ENCODE data around the gene SRSF1. TPM values are rescaled to one million over a fixed set of nuclear protein-coding genes. Genes with fewer than 3 reads are reported as not detected.

SRSF1 gene
- total RNA-seq, 1 experiment from 2014 or later = 434 TPM

GRCh38 chr17:57988301-57989250, 18.5 kb downstream of the SRSF1 start:
- Histone ChIP-seq H3K79me2 (ENCODE audit: insufficient read depth, low read length) (peaks cover 58% of the 10 kb centered on the region), H3K4me3 (replicated peaks in 1 of 2; ENCODE audit: low read depth in 1 of 2, low read length in 2 of 2) (peak overlapping the region; percentile 67 to 73), H3K36me3 (ENCODE audit: control insufficient read depth in 1 of 2, insufficient read depth in 2 of 2, low read length in 2 of 2) (peaks cover 0 to 27% of the 10 kb centered on the region in 2 experiments; a peak in 2 of 4 replicates), H4K20me1 (ENCODE audit: insufficient read depth) (peaks cover 4% of the 10 kb centered on the region; the same call in 1 of the 2 replicates), H3K27ac (ENCODE audit: low read depth, low read length) (peak overlapping the region; percentile 96), H2AFZ (ENCODE audit: low read depth, low read length, poor library complexity, severe bottlenecking) (no peak overlapping the region), H3K9me2 (ENCODE audit: insufficient read depth) (no peaks in the 10 kb centered on the region), H3K9ac (ENCODE audit: low read length) (peak overlapping the region; percentile 76), H3K9me3 (ENCODE audit: control insufficient read depth in 1 of 2, insufficient read depth in 1 of 2, low read depth in 1 of 2, low read length in 2 of 2) (no peaks in the 10 kb centered on the region), H3K4me1 (ENCODE audit: control insufficient read depth in 1 of 2, insufficient read depth in 2 of 2, low read length in 2 of 2) (peaks cover 64 to 78% of the 10 kb centered on the region in 2 experiments), H3K27me3 (ENCODE audit: insufficient read depth, low read length) (no peaks in the 10 kb centered on the region), H3K4me2 (ENCODE audit: low read length) (peak overlapping the region; percentile 89)
- DNase-seq (ENCODE audit: low read depth, low spot score) (peak; percentile 64), ATAC-seq (peak; percentile 70)
- BruUV-seq (replicated peaks) = no TSS peak
- intact Hi-C loops (cut with micrococcal nuclease) = loop anchor here (5.0 kb wide), 1 partner anchor 111 kb away; no protein-coding TSS in a partner anchor
- CTCF ChIA-PET = interaction anchor here (0.6 to 15.4 kb wide), 5 partner anchors 9 to 154 kb away, joined by 3 to 288 read pairs (median 4); no protein-coding TSS in a partner anchor
- POLR2A ChIA-PET = interaction anchor here (0.6 to 4.4 kb wide), 9 partner anchors 12 to 141 kb away, joined by 3 to 30 read pairs (median 5); partner anchors contain the start of gene SRSF1
- peak; percentile 28; the same call in 1 of the 2 replicates for TF ChIP-seq SP1 (IDR thresholded peaks at IDR 0.05; ENCODE audit: low read depth)
- peak; percentile 21; the same call in 1 of the 2 replicates for TF ChIP-seq RAD21 (IDR thresholded peaks at IDR 0.05; ENCODE audit: low read depth)
- TF ChIP-seq EGR1 (IDR thresholded peaks at IDR 0.05; ENCODE audit: low read depth) = no peak; the same call in 1 of the 2 replicates
- TF ChIP-seq ATF3 (IDR thresholded peaks at IDR 0.05) = no peak
- TF ChIP-seq ZBTB33 (IDR thresholded peaks at IDR 0.05; ENCODE audit: extremely low read depth, insufficient replicate concordance, low read length) = peak; percentile 62
- peak; percentile 67 for TF ChIP-seq SIN3A (IDR thresholded peaks at IDR 0.05; ENCODE audit: low read depth)
- TF ChIP-seq ELF1 (IDR thresholded peaks at IDR 0.05; ENCODE audit: borderline replicate concordance, low read depth) = no peak
- peak; percentile 50; the same call in 1 of the 2 replicates for TF ChIP-seq JUND (IDR thresholded peaks at IDR 0.05)
- TF ChIP-seq EZH2phosphoT487 (IDR thresholded peaks at IDR 0.05; ENCODE audit: borderline replicate concordance) = no peak
- TF ChIP-seq EZH2 (IDR thresholded peaks at IDR 0.05) = no peak
- TF ChIP-seq CTCF (IDR thresholded peaks at IDR 0.05 in 2 of 3, conservative IDR thresholded peaks at IDR 0.05 in 1 of 3; ENCODE audit: borderline replicate concordance in 1 of 3, insufficient read depth in 1 of 3, low read depth in 2 of 3, low read length in 2 of 3) = peak in 2 of 3 experiments; percentile 17 to 25; a peak in 2 of 6 replicates
- peak; percentile 30; the same call in 1 of the 2 replicates for TF ChIP-seq MAX (IDR thresholded peaks at IDR 0.05)
- no peak for TF ChIP-seq SRF (IDR thresholded peaks at IDR 0.05; ENCODE audit: low read depth)
- no peak for TF ChIP-seq POLR2A (IDR thresholded peaks at IDR 0.05; ENCODE audit: borderline replicate concordance, extremely low read depth, insufficient read depth, insufficient read length)
- peak; percentile 87 for TF ChIP-seq POLR2AphosphoS5 (IDR thresholded peaks at IDR 0.05; ENCODE audit: low read depth, low read length)
- RAD21 ChIA-PET (ENCODE audit: low non-redundant PET in 1 of 2, low total read pairs in 2 of 2, uncharacterized antibody in 2 of 2, unreplicated experiment in 2 of 2) = interaction anchor here (0.6 to 1.5 kb wide), 6 partner anchors 11 to 127 kb away, joined by 3 to 5 read pairs (median 3); no protein-coding TSS in a partner anchor
